ENCODE data around the gene ZNF516.
A peak's percentile ranks its signal among the peaks of the same experiment; 100 is the strongest.

The ZNF516 gene

DNA sequence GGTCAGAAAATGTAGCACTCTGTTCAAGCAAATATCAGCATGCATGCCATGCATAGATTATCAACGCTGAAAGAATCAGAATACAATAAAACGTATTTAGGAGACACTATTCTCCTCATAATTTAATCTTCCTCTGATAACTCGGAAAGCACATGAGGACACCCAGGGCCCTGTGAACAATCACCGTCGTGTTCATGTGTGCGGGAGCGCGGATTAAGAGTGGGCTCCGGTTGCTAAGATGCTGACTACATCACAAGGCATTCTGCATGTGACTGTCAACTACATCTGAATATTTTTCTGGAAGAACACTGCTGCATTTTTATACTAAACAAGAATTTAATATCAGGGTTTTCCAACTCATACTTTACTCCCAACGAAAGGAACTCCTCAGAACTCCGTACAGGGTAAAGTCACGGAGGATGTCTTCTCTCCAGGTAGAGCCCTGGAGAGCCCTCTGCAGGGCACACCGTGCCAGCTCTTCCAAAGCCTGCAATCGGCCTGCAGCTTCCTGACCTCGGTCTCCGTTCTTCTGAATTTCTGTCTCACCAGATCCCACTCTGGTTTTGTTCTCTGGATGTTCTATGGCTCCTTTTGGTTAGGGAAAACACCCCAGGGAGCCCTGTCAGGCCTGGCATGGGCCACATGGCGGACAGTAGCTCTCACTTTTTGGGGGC is 59.6 kb downstream of the ZNF516 start:
- DNase-seq = no peak

- DNase-seq = no peak
These were observed 60.6 kb downstream of the ZNF516 start for GRCh38 chr18:76434452-76434851.

DNA sequence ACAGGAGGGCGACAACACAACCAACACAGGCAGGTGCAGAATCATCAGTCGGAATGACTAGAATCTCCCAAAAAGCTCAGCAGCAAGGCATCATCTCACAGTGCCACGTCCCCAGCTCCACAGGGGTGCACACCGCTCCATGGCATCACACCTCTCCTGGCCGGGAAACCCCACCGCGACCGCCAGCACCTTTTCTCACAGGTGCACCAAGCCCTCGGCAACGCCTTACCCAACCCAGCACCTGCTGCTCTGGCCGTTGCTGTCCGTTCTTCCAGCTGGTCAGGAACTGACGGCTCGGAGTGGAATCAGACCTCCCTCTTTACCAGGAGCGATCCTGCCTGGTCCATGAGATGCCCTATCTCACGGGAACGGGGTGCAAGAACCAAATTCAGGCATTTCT is 61.3 kb downstream of the ZNF516 start:
- no peak for DNase-seq

GRCh38 chr18:76432970-76433767 is 61.9 kb downstream of the ZNF516 start:
- DNase-seq = no peak

DNA sequence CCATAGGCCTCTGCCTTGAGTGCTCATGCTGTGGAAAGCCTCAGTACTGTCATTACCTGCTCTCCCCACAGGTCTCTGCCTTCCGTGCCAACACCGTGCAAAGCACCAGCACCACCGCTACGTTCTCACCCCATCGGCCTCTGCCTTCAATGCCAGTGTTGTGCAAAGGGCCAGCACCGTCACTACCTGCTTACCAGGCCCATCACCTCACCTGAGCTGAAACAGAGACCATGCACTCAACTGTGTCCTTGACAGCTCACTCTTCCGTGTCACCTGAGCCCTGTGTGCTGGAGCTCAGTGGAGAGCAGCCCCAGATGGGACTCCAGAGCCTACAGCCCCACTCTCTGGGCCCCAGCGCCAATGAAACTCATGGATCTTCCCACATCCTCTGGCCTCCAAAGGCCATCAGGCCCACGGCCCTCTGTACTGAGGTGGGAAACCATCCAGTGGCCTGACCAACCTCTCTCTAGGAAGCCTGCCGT is 62.7 kb downstream of the ZNF516 start:
- no peak for DNase-seq

- DNase-seq = no peak
These were observed 63.4 kb downstream of the ZNF516 start for GRCh38 chr18:76431437-76432273.

GRCh38 chr18:76430636-76431035 is 64.4 kb downstream of the ZNF516 start:
- DNase-seq = no peak

- no peak for DNase-seq
These were observed 65.5 kb downstream of the ZNF516 start for GRCh38 chr18:76429262-76430126.

DNA sequence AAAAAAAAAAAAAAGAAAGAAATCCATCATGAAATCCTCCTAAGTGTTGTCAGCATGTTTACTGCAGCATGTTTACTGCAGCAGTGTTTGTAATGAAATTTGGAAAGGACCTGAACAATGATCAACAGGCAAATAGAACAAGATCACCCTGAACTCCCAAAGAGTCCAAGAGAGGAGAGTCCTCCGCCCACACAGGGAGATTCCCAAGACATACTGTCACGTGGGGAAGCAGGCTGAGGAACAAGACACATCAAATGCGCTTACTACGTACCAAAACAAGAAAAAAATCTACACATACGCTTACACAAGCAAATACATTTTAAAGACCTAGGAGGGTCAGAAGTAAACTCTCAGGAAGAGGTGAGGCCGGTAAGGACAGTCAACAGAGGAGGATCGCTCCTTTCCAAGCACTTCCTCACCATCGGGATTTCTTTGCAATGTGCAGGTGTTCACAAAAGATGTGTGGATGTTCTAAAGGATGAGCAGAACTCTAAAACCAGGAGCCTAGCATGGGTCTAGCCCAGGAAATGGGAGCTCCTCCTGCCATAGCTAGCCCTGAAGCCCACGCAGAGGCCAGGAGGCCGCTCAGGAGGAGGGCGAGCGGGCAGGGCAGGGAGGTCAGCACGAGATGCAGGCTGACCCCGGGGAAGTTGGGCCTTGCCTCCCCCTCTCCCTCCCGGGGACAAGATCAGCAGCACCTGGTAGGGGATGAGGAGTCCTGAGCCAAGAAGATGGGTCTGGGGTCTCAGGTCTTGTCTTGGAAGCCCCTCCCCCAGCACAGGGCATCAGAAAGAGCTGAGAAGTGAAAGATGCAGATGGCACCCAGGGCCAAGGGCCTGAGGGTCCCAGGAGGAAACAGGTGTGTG is 66.4 kb downstream of the ZNF516 start:
- DNase-seq = no peak

GRCh38 chr18:76426737-76427305 is 68.2 kb downstream of the ZNF516 start:
- peak in 1 of 2 experiments; percentile 10 for DNase-seq

- no peak for DNase-seq
These were observed 69.6 kb downstream of the ZNF516 start for GRCh38 chr18:76425146-76426131.

GRCh38 chr18:76422838-76423237 is 72.2 kb downstream of the ZNF516 start:
- no peak for DNase-seq

DNA sequence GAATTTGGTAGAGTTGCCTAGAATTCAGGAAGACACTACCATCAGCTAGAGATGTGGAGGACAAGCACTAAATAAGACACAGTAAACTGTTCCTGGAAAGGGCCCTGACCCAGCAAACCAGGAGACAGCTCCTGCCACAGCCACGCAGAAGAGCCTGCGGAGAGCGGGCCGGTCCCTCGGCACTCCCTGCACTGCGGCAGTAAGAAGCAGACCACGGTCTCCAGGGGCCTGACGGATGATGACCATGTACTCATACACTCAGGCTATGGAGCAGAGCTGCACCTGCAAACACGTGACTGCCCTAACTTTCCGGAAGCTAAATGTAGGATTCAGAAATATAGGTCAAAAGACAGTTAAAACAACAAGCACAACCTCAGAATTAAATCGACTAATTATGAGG is 72.9 kb downstream of the ZNF516 start:
- no peak for DNase-seq

DNA sequence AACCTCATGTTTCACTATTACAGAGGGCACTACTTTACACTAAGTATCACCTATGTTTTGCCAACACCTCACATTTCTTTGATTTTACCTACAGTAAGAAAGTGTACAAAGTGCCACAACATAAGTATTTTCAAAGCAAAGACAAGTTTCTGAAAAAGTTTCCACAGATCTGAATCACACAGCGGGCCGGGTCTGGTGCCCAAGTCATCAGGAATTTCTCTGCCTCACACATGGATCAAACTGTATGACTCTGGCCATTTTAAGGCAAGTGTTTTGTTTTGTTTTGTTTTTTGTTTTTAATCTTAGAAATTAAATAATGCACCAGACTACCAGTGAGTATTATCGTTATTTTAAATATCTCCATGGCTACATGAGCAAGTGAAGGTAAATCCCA is 73.4 kb downstream of the ZNF516 start:
- no peak for DNase-seq

- no peak for DNase-seq
These were observed 74.0 kb downstream of the ZNF516 start for GRCh38 chr18:76420898-76421684.

DNA sequence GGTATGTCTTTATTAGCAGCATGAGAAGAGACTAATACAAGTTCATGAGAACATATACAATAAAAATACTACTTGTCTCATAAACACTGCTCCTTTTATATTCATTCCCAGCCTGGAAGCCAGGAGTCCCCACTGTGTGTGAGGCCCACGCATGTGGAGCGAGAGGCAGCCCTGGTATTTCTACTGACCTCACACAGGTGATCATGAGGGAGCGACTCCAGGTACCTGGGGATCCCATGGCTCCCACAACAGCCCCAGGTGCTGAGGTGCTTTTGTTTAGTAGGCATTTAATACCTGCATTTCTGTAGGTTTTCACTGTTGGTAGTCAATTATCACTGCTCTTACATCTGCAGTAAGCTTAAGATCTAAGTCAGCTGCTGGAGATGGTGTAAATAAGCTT is 75.2 kb downstream of the ZNF516 start:
- no peak for DNase-seq

- no peak for DNase-seq
These were observed 78.1 kb downstream of the ZNF516 start for GRCh38 chr18:76416911-76417310.

DNA sequence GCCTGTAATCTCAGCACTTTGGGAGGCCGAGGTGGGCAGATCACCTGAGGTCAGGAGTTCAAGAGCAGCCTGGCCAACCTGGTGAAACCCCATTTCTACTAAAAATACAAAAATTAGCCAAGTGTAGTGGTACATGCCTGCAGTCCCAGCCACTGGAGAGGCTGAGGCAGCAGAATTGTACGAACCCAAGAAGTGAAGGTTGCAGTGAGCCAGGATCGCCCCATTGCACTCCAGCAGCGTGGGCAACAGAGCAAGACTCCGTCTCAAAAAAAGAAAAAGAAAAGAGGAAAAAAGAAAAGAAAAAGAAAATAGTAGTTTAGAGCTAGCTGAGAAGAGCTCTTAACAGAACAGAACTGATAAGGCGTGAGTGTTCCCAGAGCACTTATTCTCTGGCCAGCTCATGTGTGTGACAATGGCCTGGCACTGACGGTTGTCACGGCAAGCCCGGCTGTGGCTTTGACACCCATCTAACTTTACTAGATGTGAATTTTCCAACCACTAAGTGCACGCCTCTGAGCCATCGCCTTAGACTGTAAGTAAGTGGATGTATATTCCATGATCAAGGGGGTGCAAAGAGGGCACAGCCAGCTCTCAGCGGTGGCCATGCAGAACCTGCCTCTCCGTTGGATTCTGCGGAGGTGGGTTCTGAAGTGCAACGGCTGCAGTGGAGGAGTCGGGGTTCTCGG is 80.0 kb downstream of the ZNF516 start:
- DNase-seq = no peak

Measured in SHP77 (cell line).